Measurements from ENCODE around the gene S100A7. TPM values are rescaled to one million over a fixed set of nuclear protein-coding genes. Genes with fewer than 3 reads are reported as not detected.
A peak's percentile ranks its signal among the peaks of the same experiment; 100 is the strongest.

S100A7 gene
- total and polyA plus RNA-seq, 8 donors: not detected

- no peak for TF ChIP-seq CTCF (IDR thresholded peaks at IDR 0.05)
- intact Hi-C loops (cut with DNase I): loop anchor here in 2 of 3 donors (5.0 kb wide), 1 partner anchor 143 kb away; no protein-coding TSS in a partner anchor
- no peak for ATAC-seq
- Histone ChIP-seq H3K4me3 (no peak overlapping the region), H3K4me1 (no peaks in the 10 kb centered on the region), H3K27me3 (no peaks in the 10 kb centered on the region), H3K36me3 (no peaks in the 10 kb centered on the region), H3K9me3 (no peaks in the 10 kb centered on the region), H3K27ac (no peak overlapping the region)
- 37 to 48% methylated on average over 6 of the region's 6 CpGs for WGBS, 2 donors
- DNase-seq: no peak
- no peak for FAIRE-seq
These were observed 35.1 kb upstream of the S100A7 start for GRCh38 chr1:153495536-153495935.

- Histone ChIP-seq H3K4me1 (no peaks in the 10 kb centered on the region), H3K27ac (no peak overlapping the region), H3K4me3 (no peak overlapping the region), H3K9me3 (no peaks in the 10 kb centered on the region), H3K27me3 (no peaks in the 10 kb centered on the region), H3K36me3 (no peaks in the 10 kb centered on the region)
- intact Hi-C loops (cut with DNase I): loop anchor here in 2 of 3 donors (5.0 kb wide), 1 partner anchor 143 kb away; no protein-coding TSS in a partner anchor
- FAIRE-seq (no peak), ATAC-seq (peak in 3 of 4 donors; percentile 72 to 79 (median 78)), DNase-seq (peak; percentile 32 to 90 (median 73))
- 34 to 37% methylated on average over 6 of the region's 6 CpGs for WGBS, 2 donors
- peak; percentile 60 to 88 (median 85) for TF ChIP-seq CTCF (IDR thresholded peaks at IDR 0.05)
These were observed 34.6 kb upstream of the S100A7 start for GRCh38 chr1:153494976-153495535.

GRCh38 chr1:153493343-153493960 is 33.0 kb upstream of the S100A7 start:
- intact Hi-C loops (cut with DNase I): no loop called here
- no peak for FAIRE-seq
- no peaks in the 10 kb centered on the region for H3K4me1 ChIP-seq
- DNase-seq: no peak
- no peaks in the 10 kb centered on the region for H3K27me3 ChIP-seq
- TF ChIP-seq CTCF (IDR thresholded peaks at IDR 0.05): no peak
- WGBS, 2 donors: 79% methylated on average over 6 of the region's 6 CpGs
- no peak overlapping the region for H3K27ac ChIP-seq
- no peak for ATAC-seq
- no peak overlapping the region for H3K4me3 ChIP-seq
- no peaks in the 10 kb centered on the region for H3K36me3 ChIP-seq
- H3K9me3 ChIP-seq: no peaks in the 10 kb centered on the region

DNA sequence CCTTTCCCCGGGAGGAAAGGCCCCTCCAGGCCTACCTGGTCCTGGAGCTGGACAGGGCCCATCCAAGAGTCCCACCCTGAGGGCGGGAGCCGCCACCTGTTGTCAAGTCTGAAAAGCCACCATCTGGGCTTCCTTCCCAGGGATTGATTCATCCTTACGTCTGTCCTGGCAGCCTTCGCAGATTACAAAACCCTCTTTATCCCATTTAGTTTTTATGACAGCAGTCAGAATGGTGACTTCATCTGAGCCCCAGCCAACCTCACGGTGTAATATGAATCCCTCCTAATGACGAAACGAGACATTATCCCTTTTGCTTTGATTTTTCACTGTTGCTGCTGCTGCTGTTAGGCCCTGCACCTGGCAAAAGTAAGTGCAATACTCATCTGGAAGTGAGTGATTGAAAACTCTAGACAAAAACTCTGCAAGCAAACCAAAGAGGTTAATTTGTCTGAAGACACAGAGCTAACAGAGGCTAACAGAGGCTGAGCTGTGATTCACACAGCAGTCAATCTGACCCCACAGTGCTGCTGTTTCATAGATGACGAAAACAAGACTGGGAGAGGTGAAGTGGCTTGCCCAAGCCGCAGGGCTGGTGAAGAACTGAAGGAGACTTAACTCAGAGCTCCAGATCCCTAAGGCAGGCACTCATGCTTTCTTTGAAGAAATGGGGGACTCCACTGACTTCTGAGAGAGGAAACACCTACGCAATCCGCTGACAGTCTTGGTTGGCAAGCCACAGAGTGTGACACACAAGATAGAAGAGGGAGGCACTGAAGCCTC is 30.0 kb upstream of the S100A7 start:
- ATAC-seq: peak; percentile 60 to 86 (median 78)
- TF ChIP-seq CTCF (IDR thresholded peaks at IDR 0.05): no peak
- peak in 4 of 6 donors; percentile 30 to 56 (median 40) for DNase-seq
- Histone ChIP-seq H3K27ac (peak overlapping the region in 2 of 4 donors; percentile 34 to 45), H3K4me1 (no peaks in the 10 kb centered on the region), H3K27me3 (no peaks in the 10 kb centered on the region), H3K9me3 (no peaks in the 10 kb centered on the region), H3K36me3 (no peaks in the 10 kb centered on the region), H3K4me3 (no peak overlapping the region)
- intact Hi-C loops (cut with DNase I): no loop called here
- FAIRE-seq: no peak
- WGBS, 2 donors: 35 to 43% methylated on average over 12 of the region's 12 CpGs

Data from pancreas (tissue), 10 donors.